Putamen (tissue), 1 donor: ENCODE results near the gene LCN1.

Experiments
- DNase-seq: peaks from one replicate; pipeline ENCODE4 v3.0.0-alpha.2; 2016; ENCODE audit warnings: low spot score

Gene LCN1

DNA sequence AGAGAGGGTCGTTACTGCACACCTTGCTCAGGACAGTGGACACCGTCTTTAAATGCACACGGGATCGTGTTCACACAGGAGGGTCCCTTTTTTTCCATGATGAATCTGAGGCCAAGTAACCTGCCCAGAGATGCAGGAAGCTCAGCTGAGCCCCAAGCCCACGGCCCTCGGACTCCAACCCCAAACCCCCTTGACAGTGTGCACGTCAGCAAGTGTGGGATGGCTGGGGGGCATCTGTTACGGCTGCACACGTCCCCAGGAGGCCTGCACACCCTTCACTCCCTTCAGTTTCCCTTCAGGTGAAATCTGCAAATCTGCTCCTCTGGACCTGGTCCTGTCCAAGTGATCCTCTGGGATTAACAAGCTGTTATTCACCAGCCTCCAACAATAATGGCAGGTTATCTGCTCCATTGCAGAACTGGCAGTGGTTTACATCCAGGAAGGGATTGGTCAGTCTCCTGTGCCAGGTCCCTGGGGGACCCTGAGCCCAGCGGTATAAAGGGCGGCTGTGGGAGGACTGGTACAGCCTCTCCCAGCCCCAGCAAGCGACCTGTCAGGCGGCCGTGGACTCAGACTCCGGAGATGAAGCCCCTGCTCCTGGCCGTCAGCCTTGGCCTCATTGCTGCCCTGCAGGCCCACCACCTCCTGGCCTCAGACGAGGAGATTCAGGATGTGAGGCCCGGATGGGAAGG is at the start of gene LCN1:
Gene LCN1, plus strand, starts transcription at position 525 of the 692 bp plus-strand sequence. Its CDS starts 58 bp downstream, at position 583.
- DNase-seq = no peak

DNA sequence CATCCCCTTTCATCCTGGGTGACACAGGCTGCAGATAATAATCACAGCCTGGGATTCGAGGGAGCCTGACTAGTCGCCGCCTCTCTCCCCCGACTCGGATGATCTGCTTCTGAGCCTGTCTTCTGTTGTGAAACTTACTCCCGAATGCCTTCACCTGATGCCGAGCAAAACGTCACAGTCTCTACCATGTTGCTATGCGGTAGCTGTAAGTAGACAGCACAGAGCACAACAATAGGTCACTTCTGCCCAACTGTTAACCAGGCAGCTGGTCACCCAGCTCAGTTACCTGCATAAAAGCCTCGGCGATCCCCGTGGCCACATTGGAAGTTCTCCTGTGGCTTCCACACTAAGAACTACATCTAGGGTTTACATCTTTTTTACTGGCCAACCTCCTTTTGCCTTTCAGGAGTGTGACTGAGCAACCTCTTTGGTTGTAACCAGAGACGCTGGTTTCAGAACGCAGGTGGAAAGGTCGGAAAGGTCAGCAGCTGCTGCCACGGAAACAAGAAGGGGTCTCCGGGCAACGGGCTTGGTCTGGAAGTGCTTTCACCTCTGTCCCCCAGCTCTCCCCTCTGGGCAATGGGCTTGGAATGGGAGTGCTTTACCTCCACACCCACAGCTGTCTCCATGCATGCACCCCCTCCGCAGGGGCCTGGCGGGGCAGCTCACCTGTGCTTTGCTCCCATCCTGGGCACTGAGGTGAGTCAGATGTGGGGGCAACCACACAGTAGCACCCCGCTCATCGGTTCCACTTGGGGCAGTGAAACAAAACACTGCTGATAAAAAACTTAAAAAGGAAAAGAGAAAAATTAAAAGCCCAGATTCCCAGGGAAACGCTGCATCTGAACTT is 49.2 kb upstream of the LCN1 start:
- DNase-seq = no peak

DNA sequence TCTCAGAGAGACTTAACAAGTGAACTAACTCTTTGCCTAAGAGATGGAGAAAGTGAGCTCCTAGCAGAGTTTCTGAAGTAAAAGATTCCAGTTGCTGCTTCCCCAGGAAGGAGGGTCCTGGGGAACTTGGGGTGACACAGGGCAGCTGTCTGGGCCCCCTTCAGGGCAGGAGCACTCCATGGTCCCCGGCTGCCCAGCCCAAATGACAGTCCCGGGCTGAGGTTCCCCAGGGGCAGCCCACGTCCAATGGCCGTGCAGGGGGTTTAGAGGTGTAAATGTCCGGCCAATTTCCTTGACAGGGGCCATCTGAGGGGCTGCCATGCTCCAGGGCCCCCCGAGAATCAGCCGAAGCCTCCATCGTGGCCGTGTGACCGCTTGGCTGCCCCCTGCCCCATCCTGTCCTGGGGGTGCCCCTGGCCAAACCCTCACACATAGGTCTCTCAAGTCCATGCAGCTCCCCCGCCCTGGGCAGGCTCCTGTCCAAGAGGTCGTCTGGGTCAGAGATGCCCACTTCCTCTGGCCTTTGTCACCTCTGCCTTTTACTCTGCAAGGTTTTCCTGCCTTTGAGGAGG is 47.2 kb upstream of the LCN1 start:
- no peak for DNase-seq

DNA sequence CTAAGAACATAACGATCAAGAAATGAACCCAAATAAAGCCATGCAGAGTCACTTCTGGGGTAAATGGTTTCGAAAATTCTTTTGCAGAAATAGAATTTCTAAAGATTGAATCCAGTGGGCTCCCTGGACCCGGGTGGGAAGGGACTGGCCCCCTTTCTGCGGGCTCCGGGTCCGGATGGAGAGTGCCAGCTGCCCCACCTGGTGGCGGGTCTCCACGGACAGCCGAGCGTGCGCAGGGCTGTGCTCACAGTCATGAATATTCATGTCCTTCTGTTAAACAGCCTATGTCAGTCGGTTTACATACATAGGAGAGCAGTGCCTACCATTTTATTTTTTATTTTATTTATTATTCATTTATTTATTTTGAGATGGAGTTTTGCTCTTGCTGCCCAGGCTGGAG is 46.3 kb upstream of the LCN1 start:
- DNase-seq = no peak

DNA sequence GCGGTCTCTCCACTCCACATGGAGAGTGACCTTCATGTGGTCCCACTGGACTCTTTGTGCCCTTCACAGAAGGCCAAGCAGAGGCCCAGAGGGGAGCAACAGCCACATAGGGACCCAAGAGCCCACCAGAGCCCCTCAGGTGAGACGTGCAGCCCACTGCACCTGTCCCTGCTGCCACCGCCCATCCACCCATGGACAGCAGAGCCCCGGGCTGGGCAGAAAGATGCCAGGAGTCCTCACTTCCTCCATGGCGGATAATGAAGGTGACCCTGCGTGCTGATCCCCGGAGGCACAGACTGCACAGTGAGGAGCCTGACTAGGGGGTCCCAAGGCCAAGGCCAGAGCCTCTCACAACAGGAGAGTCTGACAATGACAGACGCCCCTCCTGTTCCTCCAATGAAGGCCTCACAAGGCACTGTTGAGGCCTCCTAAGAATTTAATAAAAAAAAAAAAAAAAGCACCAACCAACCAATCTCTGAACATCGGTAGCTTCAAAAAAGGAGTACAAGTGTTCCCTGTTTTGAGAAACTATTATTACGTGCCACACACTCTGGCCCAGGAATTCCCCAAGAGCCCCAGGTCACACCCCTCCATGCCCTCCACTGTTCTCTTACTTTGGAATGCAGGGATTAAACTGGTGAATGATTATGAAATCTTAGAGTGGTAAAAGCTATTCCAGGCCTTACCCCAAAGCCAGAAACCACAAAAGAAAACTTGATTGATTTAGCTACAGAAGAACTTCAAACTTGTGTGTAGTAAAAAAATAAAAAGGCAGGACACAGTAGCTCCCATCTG is 44.5 kb upstream of the LCN1 start:
- no peak for DNase-seq

DNA sequence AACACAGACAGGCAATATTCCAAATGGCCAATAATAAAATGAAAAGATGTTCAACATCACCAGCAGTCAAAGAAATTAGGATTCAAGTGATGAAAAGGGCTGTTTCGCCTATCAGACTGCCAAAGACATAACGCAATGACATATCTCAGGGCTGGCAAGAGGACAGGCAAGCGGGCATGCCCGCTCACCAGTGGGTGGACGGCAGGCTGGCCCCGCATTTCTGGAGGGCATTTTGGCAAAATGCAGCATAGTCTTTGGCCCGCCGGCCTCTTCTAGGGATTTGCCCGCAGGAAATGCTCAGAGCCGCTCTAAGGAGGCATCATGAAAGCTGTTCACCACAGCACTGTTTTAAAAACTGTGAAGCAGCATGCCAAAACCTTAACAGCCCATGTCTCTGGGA is 43.0 kb upstream of the LCN1 start:
- DNase-seq = no peak

DNA sequence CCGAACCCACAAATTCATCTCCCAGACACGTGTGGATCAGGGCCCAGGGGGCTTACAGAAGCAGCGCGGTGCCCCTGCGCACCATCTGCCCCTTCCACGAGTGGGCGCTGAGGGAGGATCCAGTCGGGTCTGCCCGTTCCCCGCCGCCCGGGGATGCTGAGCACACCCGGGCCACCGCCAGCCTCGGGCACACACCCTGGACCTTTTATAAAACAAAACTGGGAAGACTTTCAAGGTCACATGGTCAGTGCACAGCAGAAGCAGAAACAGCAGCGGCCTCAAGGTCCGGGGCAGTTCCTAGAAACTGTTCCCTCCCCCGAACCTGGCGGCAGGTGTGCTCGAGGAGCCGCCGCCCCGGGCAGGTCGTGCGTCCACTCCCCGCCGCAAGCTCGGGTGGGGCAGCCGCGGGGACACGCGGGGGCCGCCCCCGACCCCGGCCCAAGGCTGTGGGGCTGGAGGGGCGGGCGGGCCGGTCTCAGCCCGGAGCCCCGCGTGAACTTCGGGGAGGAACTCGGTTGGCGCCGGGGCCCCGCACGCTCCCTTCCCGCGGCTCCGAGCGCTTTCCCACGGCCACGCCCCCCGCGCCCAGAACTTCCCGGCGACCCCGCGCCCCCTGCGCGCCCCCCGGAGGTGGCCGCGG is 42.3 kb upstream of the LCN1 start:
- DNase-seq = no peak

DNA sequence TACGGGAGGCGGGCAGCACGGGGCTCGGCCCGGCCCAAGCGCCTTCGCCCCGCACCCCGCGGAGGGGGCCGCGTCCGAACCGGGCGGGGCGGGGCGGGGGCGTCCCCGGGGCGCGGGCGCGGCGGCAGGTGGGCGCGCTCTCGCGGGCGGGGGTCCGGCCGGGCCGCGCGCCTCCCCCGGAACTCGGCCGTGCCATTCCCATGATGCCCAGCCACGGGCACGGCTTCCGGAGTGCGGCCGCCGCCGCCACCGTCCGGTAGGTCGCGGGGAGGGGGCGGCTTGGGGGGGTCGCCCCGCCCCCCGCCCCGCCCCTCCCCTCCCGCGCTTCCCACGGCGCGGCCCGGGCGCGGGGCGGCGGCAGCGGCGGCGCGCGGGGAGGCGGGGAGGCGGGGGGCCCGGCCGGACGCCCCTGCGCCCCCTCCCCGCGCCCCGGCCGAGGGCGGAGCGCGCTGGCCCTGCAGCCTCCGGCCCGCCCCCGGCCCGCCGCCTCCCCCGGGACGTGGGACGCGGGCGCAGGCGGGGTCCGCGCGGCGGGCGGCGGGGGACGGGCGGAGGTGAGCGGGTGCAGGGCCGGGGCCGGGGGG is 41.7 kb upstream of the LCN1 start, which contains the start of gene PPP1R26:
Gene PPP1R26, plus strand, starts transcription at position 314 of the 584 bp plus-strand sequence. CDS start 4,729 bp downstream, outside the sequence.
- no peak for DNase-seq

DNA sequence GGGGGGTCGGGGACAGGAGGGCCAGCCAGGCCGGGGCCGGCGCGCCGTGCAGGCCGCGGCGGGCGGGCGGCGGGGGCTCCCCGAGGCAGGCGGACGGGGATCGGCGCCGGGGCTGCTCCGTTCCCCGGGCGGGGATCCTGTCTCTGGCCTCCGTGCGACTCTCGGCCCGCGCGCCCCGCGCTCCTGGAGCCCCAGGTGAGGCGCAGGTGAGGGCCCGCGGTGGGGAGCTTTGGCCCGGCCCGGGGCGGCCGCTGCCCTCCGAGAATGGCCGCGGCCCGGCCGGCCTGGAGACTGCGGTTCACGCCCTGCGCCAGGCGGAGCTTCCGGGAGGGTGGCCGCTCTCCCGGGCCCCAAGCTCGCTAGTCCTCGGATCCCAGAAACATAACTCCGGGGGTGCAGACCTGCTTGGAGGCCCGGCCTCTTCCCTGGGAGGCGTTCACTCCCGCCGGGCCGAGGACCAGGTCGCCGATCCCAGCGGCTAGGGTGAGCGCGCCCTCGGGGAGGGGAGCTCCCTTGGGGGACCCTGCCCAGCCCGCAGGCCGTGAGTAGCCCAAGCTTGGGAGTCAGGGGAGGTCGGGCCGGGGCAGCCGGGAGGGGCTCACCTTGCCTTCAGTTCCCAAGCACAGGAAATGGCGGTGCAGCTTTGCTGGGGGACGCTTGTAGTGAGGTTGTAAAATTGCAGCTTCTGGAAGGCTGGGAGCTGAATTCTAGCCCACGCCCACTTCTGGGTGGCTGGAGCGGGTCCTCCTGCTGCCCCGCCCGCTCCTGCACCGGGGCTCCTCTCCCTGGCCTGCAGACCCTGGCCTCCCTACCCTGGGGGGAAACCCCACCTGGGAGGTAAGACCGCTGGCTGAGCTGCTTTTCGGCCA is 40.9 kb upstream of the LCN1 start:
- no peak for DNase-seq

DNA sequence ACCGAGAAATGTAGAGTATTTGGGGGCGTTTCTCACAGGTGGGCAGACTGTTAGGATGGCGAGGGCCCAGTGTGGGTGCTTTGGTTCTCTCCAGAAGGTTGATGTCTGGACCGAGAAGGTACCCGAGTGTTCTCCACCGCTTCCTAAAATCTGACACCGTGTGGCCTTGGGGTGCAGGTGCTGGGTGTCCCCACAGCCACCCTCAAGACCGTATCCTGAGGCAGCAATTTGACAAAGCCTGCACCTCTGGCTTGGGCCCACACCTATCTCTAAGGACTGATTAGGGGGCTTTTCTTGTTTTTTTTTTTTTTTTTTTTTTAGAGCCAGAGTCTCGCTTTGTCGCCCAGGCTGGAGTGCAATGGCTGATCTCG is 40.3 kb upstream of the LCN1 start:
- no peak for DNase-seq

DNA sequence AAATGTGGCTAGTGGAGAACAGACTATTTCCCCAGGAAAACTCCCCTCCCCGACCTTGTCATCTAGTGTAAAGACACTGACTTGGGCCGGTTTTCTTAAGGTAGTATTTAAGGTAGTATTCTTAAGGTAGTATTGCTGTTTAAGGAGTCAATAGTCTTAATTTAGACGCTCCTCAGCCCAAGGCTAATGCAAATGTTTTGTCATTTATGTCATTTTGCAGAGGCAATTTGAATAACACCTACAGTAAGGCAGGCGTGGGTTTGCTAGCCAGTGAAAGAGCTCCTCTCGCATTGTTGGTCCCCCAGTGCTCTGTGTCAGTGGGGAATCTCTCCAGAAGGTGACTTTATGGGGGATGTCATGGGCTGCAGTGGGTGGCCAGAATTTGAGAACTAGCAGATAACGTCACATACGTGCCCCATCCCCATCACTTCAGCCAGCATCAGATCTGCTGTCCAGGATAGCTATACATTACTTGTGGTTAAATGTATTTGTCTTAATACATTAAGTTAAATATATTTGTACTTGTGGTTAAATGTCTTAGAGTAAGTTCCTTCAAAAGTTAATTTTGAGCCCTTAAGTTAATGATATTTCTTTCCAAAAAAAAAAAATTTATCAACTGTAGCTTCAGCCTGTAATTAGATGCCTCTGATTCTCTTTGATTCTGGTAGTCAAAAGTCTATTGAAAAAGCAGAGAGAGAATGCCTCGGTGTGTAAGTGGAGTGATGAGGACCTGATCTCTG is 39.1 kb upstream of the LCN1 start:
- no peak for DNase-seq

DNA sequence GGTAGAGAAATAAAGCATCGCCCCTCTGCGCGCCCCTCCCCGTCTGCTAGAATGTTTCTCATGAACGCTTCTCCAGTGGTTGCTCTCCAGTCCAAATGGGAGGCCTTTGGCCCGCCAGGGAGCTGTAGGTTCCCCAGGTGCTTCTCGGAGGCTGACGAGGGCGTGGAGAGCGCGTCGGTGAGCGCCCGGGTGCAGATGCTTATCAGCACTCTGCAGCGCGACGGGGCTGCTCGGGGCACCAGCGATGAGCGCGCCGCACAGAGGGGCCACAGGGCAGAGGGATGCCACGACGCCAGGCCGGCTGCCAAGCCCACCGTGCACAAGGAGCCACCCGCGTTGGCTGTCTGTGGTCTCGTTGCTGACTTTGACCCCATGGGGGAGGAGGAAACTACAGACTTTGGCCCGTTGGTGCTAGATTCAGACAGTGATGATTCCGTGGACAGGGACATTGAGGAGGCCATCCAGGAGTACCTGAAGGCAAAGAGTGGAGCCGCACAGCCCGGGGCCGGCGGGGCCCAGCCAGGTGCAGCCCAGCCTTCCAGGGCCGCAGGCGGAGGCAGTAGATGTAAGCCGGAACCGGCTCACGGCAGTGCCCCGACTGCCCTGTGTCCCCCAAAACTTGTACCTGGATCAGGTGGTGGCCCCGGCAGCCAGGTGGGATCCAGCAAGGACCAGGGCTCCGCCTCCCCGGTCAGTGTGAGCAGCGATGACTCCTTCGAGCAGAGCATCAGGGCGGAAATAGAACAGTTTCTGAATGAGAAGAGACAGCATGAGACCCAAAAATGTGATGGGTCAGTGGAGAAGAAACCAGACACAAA is 36.6 kb upstream of the LCN1 start:
- DNase-seq = no peak

DNA sequence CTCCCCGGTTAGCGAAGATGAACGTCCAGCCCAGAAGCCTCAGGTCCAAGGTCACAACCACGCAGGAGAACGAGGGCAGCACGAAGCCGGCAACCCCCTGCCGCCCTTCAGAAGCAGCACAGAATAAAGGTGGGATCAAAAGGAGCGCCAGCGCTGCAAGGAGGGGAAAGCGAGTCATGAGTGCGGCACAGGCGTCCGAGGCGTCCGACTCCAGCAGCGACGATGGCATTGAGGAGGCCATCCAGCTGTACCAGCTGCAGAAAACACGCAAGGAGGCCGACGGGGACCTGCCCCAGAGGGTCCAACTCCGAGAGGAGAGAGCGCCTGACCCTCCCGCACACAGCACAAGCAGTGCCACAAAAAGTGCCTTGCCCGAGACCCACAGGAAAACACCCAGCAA is 35.9 kb upstream of the LCN1 start:
- no peak for DNase-seq

DNA sequence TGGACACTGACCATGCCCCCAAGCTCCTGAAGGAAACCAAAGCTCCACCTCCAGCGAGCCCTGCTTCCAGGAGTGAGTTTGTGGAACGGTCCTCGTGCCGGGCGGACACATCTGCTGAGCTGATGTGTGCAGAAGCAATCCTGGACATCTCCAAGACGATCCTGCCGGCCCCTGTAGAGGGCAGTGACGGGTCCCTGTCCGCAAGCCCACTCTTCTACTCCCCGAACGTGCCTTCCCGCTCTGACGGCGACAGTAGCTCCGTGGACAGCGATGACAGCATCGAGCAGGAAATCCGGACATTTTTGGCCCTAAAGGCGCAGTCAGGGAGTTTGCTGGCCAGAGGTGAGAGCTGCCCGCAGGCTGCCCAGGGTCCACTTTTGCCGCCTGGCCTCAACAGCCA is 35.4 kb upstream of the LCN1 start:
- DNase-seq = no peak

DNA sequence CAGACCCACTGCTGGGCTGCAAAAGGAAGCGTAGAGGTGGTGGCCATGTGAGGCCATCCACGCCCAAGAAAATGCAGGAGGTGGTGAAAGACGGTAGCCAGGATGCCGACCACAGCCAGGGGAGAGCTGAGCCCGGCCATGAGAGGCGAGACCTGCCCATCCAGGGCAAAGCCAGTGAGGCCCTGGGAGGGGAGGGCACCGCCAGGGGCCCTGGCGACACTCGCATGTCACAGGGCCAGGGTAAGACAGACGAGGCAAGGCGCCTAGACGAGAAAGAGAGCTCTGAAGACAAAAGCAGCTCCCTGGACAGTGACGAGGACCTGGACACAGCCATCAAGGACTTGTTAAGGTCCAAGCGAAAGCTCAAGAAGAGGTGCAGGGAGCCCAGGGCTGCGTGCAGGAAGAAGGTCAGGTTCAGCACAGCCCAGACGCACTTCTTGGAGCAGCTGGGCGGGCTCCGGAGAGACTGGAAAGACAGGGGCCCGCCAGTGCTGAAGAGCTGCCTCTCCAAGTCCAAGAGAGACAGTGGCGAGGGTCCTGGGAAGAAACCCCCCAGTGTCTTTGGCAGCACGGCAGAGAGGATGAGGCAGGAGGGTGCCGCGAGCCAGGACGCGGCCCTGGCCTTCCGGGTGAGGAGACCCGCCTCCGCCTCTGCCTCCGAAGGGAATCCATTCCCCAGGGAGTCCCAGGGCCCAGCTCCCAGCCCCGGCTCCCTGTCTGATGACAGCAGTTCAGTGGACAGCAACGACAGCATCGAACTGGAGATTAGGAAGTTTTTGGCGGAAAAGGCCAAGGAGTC is 34.8 kb upstream of the LCN1 start:
- DNase-seq = no peak

DNA sequence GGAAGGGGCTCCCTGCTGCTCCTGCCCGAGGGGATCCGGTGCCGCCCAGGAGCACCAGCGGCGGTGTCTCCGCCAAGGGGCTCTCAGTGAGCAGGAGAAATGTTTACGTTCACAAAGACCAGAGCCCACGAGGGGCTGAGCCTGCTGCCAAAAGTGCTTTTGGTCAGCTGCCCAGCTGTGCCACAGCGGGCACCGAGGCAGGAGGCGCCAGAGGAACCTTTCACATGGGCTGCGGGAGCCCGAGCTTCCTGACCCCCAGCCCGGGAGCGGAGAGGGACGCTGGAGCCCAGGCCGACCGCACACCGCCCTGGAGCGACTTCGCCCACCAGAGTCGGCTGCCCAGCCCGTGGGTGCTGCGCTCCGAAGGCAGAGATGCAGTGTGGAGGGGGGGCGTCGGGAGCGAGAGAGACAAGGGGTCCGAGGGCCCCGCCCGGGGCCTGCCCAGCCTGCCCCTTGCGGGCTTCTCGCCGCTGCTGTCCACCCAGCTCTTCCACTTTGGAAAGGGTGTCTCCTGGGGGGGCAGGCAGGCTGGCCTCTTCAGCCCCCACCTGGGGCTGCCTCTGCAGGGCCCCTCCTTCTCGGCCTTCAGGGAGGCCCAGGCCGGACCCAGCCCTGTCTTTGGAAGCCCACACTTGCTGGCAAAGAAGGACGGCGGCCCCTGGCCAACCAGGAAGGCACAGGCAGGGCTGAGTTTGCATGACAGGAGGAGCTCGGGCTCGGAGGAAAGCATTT is 33.8 kb upstream of the LCN1 start:
- DNase-seq = no peak

DNA sequence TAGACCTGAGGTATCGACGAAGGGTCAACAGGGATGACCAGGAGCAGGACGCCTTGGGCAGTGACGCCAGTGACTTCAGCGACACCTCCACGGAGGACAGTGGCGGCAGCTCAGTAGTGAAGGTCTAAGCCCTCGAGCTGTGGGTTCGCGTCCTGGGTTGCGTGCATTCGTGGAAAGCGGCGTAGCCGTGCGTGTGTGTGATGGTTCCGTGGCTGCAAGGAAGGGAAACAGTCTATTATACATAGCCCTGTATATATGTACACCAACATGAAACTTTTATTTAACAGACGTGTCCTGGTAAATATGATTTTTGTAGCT is 33.3 kb upstream of the LCN1 start:
- DNase-seq = no peak
